Measurements from ENCODE around the gene CLDN8. TPM values are rescaled to one million over a fixed set of nuclear protein-coding genes. Genes with fewer than 3 reads are reported as not detected.

The CLDN8 gene
- total RNA-seq, 1 donor from 2014 or later, result 1.4 TPM

Other genes starting within 250 kb of the CLDN8 start
- not detected in 3 replicates for gene CLDN17, start 49.3 kb downstream of the CLDN8 start, total RNA-seq
- gene KRTAP24-1, start 66.9 kb upstream of the CLDN8 start, total RNA-seq, result not detected in 3 replicates
- gene KRTAP25-1, start 73.4 kb upstream of the CLDN8 start, total RNA-seq, result not detected in 3 replicates
- not detected in 3 replicates for gene KRTAP26-1, start 104.2 kb upstream of the CLDN8 start, total RNA-seq
- gene KRTAP27-1, start 121.6 kb upstream of the CLDN8 start, total RNA-seq, result not detected in 3 replicates
- gene KRTAP23-1, start 132.5 kb upstream of the CLDN8 start, total RNA-seq, result not detected in 3 replicates
- not detected in 3 replicates for gene KRTAP13-2, start 156.2 kb upstream of the CLDN8 start, total RNA-seq
- not detected in 3 replicates for gene KRTAP13-1, start 179.9 kb upstream of the CLDN8 start, total RNA-seq
- not detected in 3 replicates for gene KRTAP13-3, start 209.8 kb upstream of the CLDN8 start, total RNA-seq
- gene KRTAP13-4, start 214.1 kb upstream of the CLDN8 start, total RNA-seq, result not detected in 3 replicates
- gene KRTAP15-1, start 224.2 kb upstream of the CLDN8 start, total RNA-seq, result not detected in 3 replicates

All from mesothelial cell of epicardium (in vitro differentiated cells).